GM23338 (cell line): ENCODE data around the gene PIAS4. TPM values are rescaled to one million over a fixed set of nuclear protein-coding genes. Genes with fewer than 3 reads are reported as not detected.
A peak's percentile ranks its signal among the peaks of the same experiment; 100 is the strongest.
"Not testable (repeated sequence)": the region's sequence is repeated elsewhere in the genome, so short reads cannot be mapped to it uniquely, and the experiment has no call there.

Experiments used
- ATAC-seq: fragments of 200-7000 bp; cut with Tn5 transposase; 3 replicates; pipeline ENCODE4 v1.9.1; 2020
- DNase-seq: peaks from one replicate; pipeline ENCODE4 v3.0.0-alpha.2; 2015; ENCODE audit warnings: low spot score
- H2AFZ ChIP-seq: fragments of 200-600 bp; sonication (generic); 2 replicates; pipeline ENCODE4 v1.8.0; 2016; ENCODE audit warnings: antibody characterized with exemption, mild to moderate bottlenecking, moderate library complexity
- H3F3A ChIP-seq: fragments of 200-600 bp; sonication (generic); replicated peaks from 2 replicates; pipeline ENCODE4 v1.8.0; 2017; ENCODE audit warnings: antibody characterized with exemption, mixed run types, low read depth
- H3K27ac ChIP-seq: fragments of 200-600 bp; sonication (generic); 2 replicates; pipeline ENCODE4 v1.6.1; 2016; ENCODE audit warnings: low read depth
- H3K27me3 ChIP-seq: fragments of 200-600 bp; sonication (generic); 2 replicates; pipeline ENCODE4 v1.8.0; 2016; ENCODE audit warnings: mild to moderate bottlenecking, mixed run types, moderate library complexity; ENCODE audit not compliant: insufficient read depth
- H3K36me3 ChIP-seq: fragments of 200-600 bp; sonication (generic); 2 replicates; pipeline ENCODE4 v1.8.0; 2016; ENCODE audit warnings: mild to moderate bottlenecking; ENCODE audit not compliant: insufficient read depth
- H3K4me1 ChIP-seq: fragments of 200-600 bp; sonication (generic); 2 replicates; pipeline ENCODE4 v1.8.0; 2016; ENCODE audit warnings: mild to moderate bottlenecking, moderate library complexity; ENCODE audit not compliant: insufficient read depth
- H3K4me2 ChIP-seq: fragments of 200-600 bp; sonication (generic); 2 replicates; pipeline ENCODE4 v1.7.1; 2017; ENCODE audit warnings: mixed run types
- H3K4me3 ChIP-seq: fragments of 200-600 bp; sonication (generic); 2 replicates; pipeline ENCODE4 v1.6.1; 2016; ENCODE audit warnings: mixed run types
- H3K79me2 ChIP-seq: fragments of 200-600 bp; sonication (generic); replicated peaks from 2 replicates; pipeline ENCODE4 v1.8.0; 2017; ENCODE audit warnings: mild to moderate bottlenecking; ENCODE audit not compliant: insufficient read depth
- H3K9me2 ChIP-seq: fragments of 200-600 bp; sonication (generic); 2 replicates; pipeline ENCODE4 v1.8.0; 2017; ENCODE audit not compliant: insufficient read depth
- H4K20me1 ChIP-seq: fragments of 200-600 bp; sonication (generic); replicated peaks from 2 replicates; pipeline ENCODE4 v1.8.0; 2017; ENCODE audit warnings: mild to moderate bottlenecking; ENCODE audit not compliant: insufficient read depth
- H3K27ac Mint-ChIP-seq: 2 replicates; pipeline ENCODE4 v1.8.0; 2020; ENCODE audit warnings: inconsistent platforms, mild to moderate bottlenecking, moderate library complexity, mixed read lengths
- H3K27me3 Mint-ChIP-seq: 3 replicates; pipeline ENCODE4 v1.8.0; 2022; ENCODE audit warnings: low read depth, mild to moderate bottlenecking, moderate library complexity, mixed read lengths, inconsistent platforms; ENCODE audit not compliant: insufficient read depth, poor library complexity
- H3K36me3 Mint-ChIP-seq: 3 replicates; pipeline ENCODE4 v1.8.0; 2021; ENCODE audit warnings: low read depth, mild to moderate bottlenecking, inconsistent platforms, moderate library complexity, mixed read lengths
- H3K4me1 Mint-ChIP-seq: 3 replicates; pipeline ENCODE4 v1.8.0; 2020; ENCODE audit warnings: mild to moderate bottlenecking, inconsistent platforms, mixed read lengths
- H3K4me3 Mint-ChIP-seq: 3 replicates; pipeline ENCODE4 v1.8.0; 2021; ENCODE audit warnings: moderate library complexity, mild to moderate bottlenecking, inconsistent platforms, mixed read lengths
- H3K9me3 Mint-ChIP-seq: 3 replicates; pipeline ENCODE4 v1.8.0; 2020; ENCODE audit warnings: moderate library complexity, mild to moderate bottlenecking, inconsistent platforms, mixed read lengths
- REST ChIP-seq: IDR thresholded peaks from one replicate; pipeline ENCODE4 v1.6.1; 2018; ENCODE audit warnings: antibody characterized with exemption; ENCODE audit not compliant: unreplicated experiment
- polyA plus RNA-seq: library from polyadenylated mRNA; unstranded; fragments of >200 nt; fragmentation: Nextera tagmentation; extraction: Ambion mirVana; gene quantifications from 2 replicates; pipeline ENCODE4 v1.2.1, GENCODE V29; 2016
- total RNA-seq: library from RNA; depleted of rRNA; stranded (reverse); fragments of >200 nt; shearing (Covaris generic); gene quantifications from 2 replicates; pipeline ENCODE4 v1.2.3, GENCODE V29; 2014

PIAS4 gene
- total and polyA plus RNA-seq, 2 experiments from 2014 or later = 17.0 to 48.4 TPM

DNA sequence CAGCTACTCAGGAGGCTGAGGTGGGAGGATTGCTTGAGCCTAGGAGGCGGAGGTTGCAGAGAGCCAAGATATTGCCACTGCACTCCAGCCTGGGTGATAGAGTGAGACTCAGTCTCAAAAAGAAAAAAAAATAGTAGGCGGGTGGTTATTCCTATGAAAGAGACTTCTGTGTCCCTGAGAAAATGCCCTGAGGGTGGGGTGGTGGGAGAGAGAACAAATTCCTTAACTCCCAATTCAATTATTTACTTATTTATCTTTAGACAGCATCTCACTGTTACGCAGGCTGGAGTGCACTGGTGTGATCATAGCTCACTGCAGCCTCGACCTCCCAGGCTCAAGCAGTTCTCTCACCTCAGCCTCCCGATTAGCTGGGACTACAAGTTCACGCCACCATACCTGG lies 11.9 kb upstream of the PIAS4 start (continued):
- no peak for TF ChIP-seq REST

GRCh38 chr19:3998667-3999412 lies 8.7 kb upstream of the PIAS4 start:
- not testable (repeated sequence) for H2AFZ ChIP-seq, H3K36me3 Mint-ChIP-seq, H3K4me1 ChIP-seq, H3K27ac Mint-ChIP-seq, H3K79me2 ChIP-seq, H3K36me3 ChIP-seq, DNase-seq, H3K27me3 Mint-ChIP-seq, H3K4me1 Mint-ChIP-seq, H3K4me3 Mint-ChIP-seq, H3K4me2 ChIP-seq, H3K9me2 ChIP-seq, H3K9me3 Mint-ChIP-seq, H3K4me3 ChIP-seq, H3F3A ChIP-seq, H3K27me3 ChIP-seq, ATAC-seq, H4K20me1 ChIP-seq, H3K27ac ChIP-seq

DNA sequence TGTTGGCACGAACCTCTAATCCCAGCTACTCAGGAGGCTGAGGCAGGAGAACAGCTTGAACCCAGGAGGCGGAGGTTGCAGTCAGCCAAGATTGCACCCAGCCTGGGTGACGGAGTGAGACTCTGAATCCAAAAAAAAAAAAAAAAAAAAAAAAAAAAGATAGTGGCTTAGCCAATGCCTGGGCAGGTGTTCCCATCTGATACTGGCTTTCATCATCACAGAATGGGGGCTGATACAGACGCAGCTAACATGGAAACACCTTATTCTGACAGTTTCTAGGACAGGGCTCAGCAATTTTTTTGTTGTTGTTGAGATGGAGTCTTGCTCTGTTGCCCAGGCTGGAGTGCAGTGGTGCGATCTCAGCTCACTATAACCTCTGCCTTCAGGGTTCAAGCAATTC lies 6.7 kb upstream of the PIAS4 start:
- not testable (repeated sequence) for H3F3A ChIP-seq, H3K4me3 Mint-ChIP-seq, H3K9me2 ChIP-seq, H3K27ac ChIP-seq, H3K36me3 ChIP-seq, H3K4me2 ChIP-seq, H3K4me1 Mint-ChIP-seq, H3K4me3 ChIP-seq, H2AFZ ChIP-seq, H3K27me3 ChIP-seq, H4K20me1 ChIP-seq, H3K4me1 ChIP-seq, ATAC-seq, H3K9me3 Mint-ChIP-seq, H3K27me3 Mint-ChIP-seq, H3K27ac Mint-ChIP-seq, H3K36me3 Mint-ChIP-seq, H3K79me2 ChIP-seq, DNase-seq

DNA sequence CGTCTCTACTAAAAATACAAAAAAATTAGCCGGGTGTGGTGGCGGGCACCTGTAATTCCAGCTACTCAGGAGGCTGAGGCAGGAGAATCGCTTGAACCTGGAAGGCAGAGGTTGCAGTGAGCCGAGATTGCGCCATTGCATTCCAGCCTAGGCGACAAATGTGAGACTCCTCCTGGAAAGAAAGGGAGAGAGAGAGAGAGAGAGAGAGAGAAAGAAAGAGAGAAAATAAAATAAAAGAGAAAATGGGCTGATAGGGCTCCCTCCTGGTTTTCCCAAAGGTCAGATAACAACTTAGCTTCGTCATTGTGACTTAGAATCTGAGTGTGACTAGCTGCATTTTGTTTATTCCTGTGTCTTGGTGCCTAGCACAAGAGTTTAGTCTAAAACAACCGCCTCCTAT lies 2.1 kb upstream of the PIAS4 start:
- not testable (repeated sequence) for H3K9me2 ChIP-seq, H3K27me3 ChIP-seq, H3K4me2 ChIP-seq, H3K36me3 Mint-ChIP-seq, DNase-seq, H3K27ac ChIP-seq, H3K4me3 ChIP-seq, H3K9me3 Mint-ChIP-seq, H2AFZ ChIP-seq, H3K27me3 Mint-ChIP-seq, ATAC-seq, H3K36me3 ChIP-seq, H3K27ac Mint-ChIP-seq, H3F3A ChIP-seq
- Histone ChIP-seq H4K20me1 (peaks cover 14% of the 10 kb centered on the region), H3K79me2 (peaks cover 26% of the 10 kb centered on the region), H3K4me1 (peaks cover 14% of the 10 kb centered on the region; the same call in 1 of the 2 replicates)
- Mint-ChIP-seq H3K4me1 (peaks cover 17% of the 10 kb centered on the region), H3K4me3 (peak overlapping the region; percentile 50; the same call in 1 of the 3 replicates)
